Gastroesophageal sphincter (tissue), 4 donors: ENCODE measurements around the gene PCAT6. TPM values are rescaled to one million over a fixed set of nuclear protein-coding genes. Genes with fewer than 3 reads are reported as not detected.

ENCODE experiments used
- ATAC-seq: fragments of 150-250 bp; one replicate; pipeline ENCODE4 v1.9.1; 2016; ENCODE audit warnings: mild to moderate bottlenecking, moderate library complexity
- H3K27ac ChIP-seq, 4 donors: fragments of 200-600 bp; sonication (generic) in 3 of 4; 1 replicate in 3 of 4; 2 replicates in 1 of 4; pipeline ENCODE4 v1.5.1; 2016 to 2019
- H3K27me3 ChIP-seq: fragments of 200-600 bp; sonication (generic); one replicate; pipeline ENCODE4 v1.5.1; 2019
- H3K36me3 ChIP-seq, 2 donors: fragments of 200-600 bp; sonication (generic); one replicate each; pipeline ENCODE4 v1.5.1; 2019; ENCODE audit warnings: control low read depth in 1 of 2
- H3K4me1 ChIP-seq, 3 donors: fragments of 200-600 bp; sonication (generic); 1 replicate in 2 of 3; 2 replicates in 1 of 3; pipeline ENCODE4 v1.5.1; 2016 to 2019; ENCODE audit warnings: control low read depth in 2 of 3
- H3K4me3 ChIP-seq, 2 donors: fragments of 200-600 bp; sonication (generic); one replicate each; pipeline ENCODE4 v1.5.1; 2019; ENCODE audit warnings: mild to moderate bottlenecking in 1 of 2, moderate library complexity in 1 of 2
- H3K9me3 ChIP-seq, 3 donors: fragments of 200-600 bp; sonication (generic); one replicate each; pipeline ENCODE4 v1.5.1; 2017 to 2019; ENCODE audit warnings: control low read depth in 2 of 3
- EP300 ChIP-seq: sonication (generic); formaldehyde crosslinking; IDR thresholded peaks from one replicate; pipeline ENCODE4 v1.6.1; 2017; ENCODE audit warnings: antibody characterized with exemption, mild to moderate bottlenecking
- POLR2A ChIP-seq, 2 donors: fragments of 450-650 bp; IDR thresholded peaks; one replicate each; pipeline ENCODE4 v1.6.1; 2017; ENCODE audit warnings: antibody characterized with exemption in 2 of 2, mild to moderate bottlenecking in 2 of 2, moderate library complexity in 1 of 2
- POLR2AphosphoS5 ChIP-seq: sonication (generic); formaldehyde crosslinking; IDR thresholded peaks from one replicate; pipeline ENCODE4 v1.6.1; 2017; ENCODE audit warnings: antibody characterized with exemption
- WGBS, 2 donors: methylation state at CpG; one replicate each; pipeline ENCODE4 v1.1.5; 2018; ENCODE audit warnings: low coverage in 1 of 2; 5-methylcytosine and 5-hydroxymethylcytosine counted together
- total RNA-seq, 4 donors: library from RNA; depleted of rRNA; stranded (reverse); fragments of >200 nt; gene quantifications; one replicate each; pipeline ENCODE4 v1.1.0, GENCODE V29; 2016
- TF ChIP-seq, protein P1 (sequence below), 4 experiments: fragments of 200-600 bp in 2 of 4; fragments of 450-650 bp in 2 of 4; sonication (generic) in 1 of 4; IDR thresholded peaks; one replicate each; pipeline ENCODE4 v1.5.1; 2017 to 2019; ENCODE audit warnings: antibody characterized with exemption in 4 of 4, mild to moderate bottlenecking in 2 of 4, moderate library complexity in 2 of 4

PCAT6 gene
- total RNA-seq, 4 donors from 2014 or later, result not detected

DNA sequence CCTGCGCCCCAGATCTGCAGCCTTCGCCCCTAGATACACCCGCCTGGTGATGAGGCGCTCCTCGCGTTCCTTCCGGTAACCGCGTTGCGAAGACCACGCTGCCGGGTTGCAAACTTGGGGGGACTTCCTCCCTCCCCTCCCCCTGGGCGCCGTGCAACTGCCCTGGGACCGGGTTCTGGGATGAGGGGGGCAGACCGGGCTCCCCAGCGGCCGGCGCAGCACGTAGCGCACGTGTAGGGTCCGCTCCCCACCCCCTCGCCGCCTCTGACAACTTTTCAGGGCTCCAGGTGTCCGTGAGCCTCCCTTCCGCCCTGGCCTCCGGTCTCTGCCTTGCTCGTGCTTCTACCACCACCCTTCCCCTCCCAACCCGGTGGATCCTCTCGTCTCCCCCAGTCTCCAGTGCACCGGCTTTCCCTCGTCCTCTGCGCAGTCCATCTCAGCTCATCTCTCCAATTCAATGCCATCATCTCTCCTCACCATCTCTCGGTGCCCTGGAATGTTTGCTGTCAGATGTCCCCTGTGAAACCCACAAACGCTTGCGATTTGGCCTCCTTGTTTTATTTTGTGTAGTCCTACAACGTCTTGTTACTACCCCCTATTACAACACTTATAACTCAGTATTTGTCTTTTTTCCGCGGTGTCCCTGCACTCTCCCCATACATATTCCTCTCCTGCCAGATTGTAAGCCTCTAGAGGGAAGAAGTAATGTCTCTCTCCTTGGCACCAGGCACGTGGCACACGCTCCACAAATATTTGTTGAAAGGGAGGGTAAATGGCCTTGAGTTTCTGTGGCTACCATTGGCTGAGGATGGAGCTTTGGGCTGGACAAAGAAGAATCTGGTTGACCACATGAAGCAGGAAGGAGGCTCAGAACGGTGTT lies 782 bp downstream of the PCAT6 start:
- Histone ChIP-seq H3K27me3 (peaks cover 2% of the 10 kb centered on the region), H3K27ac (peak overlapping the region in 3 of 4 donors; percentile 82 to 90 (median 86)), H3K36me3 (no peaks in the 10 kb centered on the region), H3K9me3 (no peaks in the 10 kb centered on the region), H3K4me1 (peaks cover 0 to 36% (median 10%) of the 10 kb centered on the region in 3 donors), H3K4me3 (peak overlapping the region; percentile 34 to 78)
- WGBS, 2 donors, result 11 to 13% methylated on average over 8 to 17 of the region's 43 CpGs
- no peak for TF ChIP-seq POLR2AphosphoS5
- no peak for TF ChIP-seq POLR2A (IDR thresholded peaks at IDR 0.05)
- TF ChIP-seq, protein P1, sequence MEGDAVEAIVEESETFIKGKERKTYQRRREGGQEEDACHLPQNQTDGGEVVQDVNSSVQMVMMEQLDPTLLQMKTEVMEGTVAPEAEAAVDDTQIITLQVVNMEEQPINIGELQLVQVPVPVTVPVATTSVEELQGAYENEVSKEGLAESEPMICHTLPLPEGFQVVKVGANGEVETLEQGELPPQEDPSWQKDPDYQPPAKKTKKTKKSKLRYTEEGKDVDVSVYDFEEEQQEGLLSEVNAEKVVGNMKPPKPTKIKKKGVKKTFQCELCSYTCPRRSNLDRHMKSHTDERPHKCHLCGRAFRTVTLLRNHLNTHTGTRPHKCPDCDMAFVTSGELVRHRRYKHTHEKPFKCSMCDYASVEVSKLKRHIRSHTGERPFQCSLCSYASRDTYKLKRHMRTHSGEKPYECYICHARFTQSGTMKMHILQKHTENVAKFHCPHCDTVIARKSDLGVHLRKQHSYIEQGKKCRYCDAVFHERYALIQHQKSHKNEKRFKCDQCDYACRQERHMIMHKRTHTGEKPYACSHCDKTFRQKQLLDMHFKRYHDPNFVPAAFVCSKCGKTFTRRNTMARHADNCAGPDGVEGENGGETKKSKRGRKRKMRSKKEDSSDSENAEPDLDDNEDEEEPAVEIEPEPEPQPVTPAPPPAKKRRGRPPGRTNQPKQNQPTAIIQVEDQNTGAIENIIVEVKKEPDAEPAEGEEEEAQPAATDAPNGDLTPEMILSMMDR (IDR thresholded peaks at IDR 0.05), result no peak
- TF ChIP-seq EP300, result no peak
- ATAC-seq, result no peak

DNA sequence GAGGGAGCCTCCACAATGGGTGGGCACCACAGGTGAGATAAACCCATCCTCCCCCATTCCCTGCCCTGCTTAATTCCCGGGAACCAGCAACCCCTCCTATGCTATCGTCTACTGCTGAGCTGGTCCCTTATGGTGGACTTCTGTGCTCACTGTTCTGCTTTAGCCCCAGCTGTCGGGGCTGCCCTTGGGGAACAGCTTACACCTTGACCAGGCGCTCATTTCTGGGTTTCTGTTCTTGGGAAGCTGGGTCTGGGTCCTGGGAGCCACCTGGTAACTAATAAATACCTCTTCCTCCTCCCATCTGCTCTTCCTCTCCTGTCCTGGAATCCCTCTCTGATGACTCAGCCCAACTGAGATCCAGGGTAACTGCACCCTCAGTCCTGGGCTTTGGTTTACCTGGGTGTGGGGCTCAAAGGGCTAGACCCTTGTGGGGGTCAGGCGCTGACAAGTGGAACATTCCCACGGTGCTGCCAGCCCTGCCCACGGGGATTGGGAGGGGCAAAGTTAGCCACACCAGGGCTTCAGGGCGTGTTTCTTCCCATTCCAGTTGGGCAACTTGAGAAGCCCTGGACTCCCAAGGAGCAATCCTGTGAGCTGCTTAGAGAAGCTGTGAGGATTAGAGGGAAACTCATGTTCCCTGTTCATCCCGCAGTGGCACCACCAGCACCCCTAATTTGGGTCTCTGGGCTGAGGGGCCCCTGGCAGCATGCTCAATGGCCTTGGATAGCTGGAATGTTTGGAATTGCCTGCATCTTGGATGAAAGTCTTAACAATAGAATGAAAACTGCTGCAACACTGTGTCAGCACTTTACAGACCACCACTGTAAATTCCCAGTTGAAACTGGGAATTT lies 1.6 kb downstream of the PCAT6 start:
- TF ChIP-seq, protein P1 (IDR thresholded peaks at IDR 0.05), result no peak
- TF ChIP-seq POLR2AphosphoS5 (no peak), POLR2A (IDR thresholded peaks at IDR 0.05) (no peak), EP300 (no peak)
- 64% methylated on average over 3 of the region's 9 CpGs; no CpG with 5 or more reads in 1 of the 2 donors for WGBS, 2 donors
- Histone ChIP-seq H3K36me3 (no peaks in the 10 kb centered on the region), H3K27ac (no peak overlapping the region), H3K4me3 (no peak overlapping the region), H3K9me3 (no peaks in the 10 kb centered on the region), H3K27me3 (peaks cover 8% of the 10 kb centered on the region), H3K4me1 (peaks cover 0 to 32% (median 10%) of the 10 kb centered on the region in 3 donors)
- ATAC-seq, result no peak

DNA sequence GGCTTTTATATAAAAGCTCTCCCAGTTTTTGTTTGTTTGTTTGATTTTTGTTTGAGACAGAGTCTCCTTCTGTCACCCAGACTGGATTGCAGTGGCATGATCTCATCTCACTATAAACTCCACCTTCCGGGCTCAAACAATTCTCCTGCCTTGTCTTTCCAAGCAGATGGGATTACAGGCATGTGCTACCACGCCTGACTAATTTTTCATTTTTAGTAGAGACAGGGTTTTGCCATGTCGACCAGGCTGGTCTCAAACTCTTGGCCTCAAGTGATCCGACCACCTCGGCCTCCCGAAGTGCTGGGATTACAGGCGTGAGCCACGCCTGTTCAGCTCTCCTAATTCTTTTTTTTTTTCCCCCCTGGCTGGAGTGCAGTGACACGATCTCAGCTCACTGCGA lies 4.4 kb downstream of the PCAT6 start:
- Histone ChIP-seq H3K4me1 (peaks cover 0 to 14% (median under 1%) of the 10 kb centered on the region in 3 donors), H3K4me3 (no peak overlapping the region), H3K9me3 (no peaks in the 10 kb centered on the region), H3K27me3 (peaks cover 8% of the 10 kb centered on the region), H3K36me3 (no peaks in the 10 kb centered on the region), H3K27ac (no peak overlapping the region)
- TF ChIP-seq, protein P1 (IDR thresholded peaks at IDR 0.05), result no peak
- TF ChIP-seq POLR2AphosphoS5, result no peak
- no peak for TF ChIP-seq POLR2A (IDR thresholded peaks at IDR 0.05)
- no peak for TF ChIP-seq EP300
- ATAC-seq, result no peak
- 73 to 86% methylated on average over 5 to 10 of the region's 10 CpGs for WGBS, 2 donors

DNA sequence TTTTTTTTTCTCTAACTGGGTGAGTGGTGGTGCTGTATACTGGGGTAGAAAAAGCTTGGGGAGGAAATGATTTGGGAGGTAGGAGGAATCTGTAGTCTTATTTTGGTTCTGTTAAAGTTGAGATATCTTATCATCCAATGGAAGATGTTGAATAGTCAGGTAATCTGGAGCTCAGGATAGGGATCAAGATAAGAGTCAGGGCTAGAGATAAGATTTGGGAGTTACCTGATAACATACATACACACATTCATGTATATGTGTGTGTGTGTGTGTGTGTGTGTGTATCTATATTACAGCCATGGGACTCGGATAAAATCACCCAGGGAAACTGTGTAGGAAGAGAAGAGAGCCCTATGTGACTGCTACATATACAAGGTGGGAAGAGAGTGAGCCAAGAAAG lies 8.1 kb downstream of the PCAT6 start:
- Histone ChIP-seq H3K36me3 (no peaks in the 10 kb centered on the region), H3K4me1 (no peaks in the 10 kb centered on the region), H3K9me3 (no peaks in the 10 kb centered on the region), H3K4me3 (no peak overlapping the region), H3K27me3 (peaks cover 8% of the 10 kb centered on the region), H3K27ac (no peak overlapping the region)
- no peak for ATAC-seq
- TF ChIP-seq, protein P1 (IDR thresholded peaks at IDR 0.05), result no peak
- no peak for TF ChIP-seq EP300
- no peak for TF ChIP-seq POLR2AphosphoS5
- no peak for TF ChIP-seq POLR2A (IDR thresholded peaks at IDR 0.05)
- WGBS, 2 donors, result 71% methylated on average over 1 of the region's 1 CpG; no CpG with 5 or more reads in 1 of the 2 donors
